Breast epithelium (tissue), 3 donors: Measurements from ENCODE around the gene PSMB2.

Experiments
- POLR2A ChIP-seq: fragments of 450-650 bp; IDR thresholded peaks from one replicate; pipeline ENCODE4 v1.6.1; 2016; ENCODE audit warnings: antibody characterized with exemption, mild to moderate bottlenecking, moderate library complexity
- POLR2AphosphoS5 ChIP-seq, 3 donors: sonication (generic); formaldehyde crosslinking; IDR thresholded peaks; one replicate each; pipeline ENCODE4 v1.6.1; 2017; ENCODE audit warnings: antibody characterized with exemption in 3 of 3
- TF ChIP-seq, protein P1 (sequence below), 3 donors: fragments of 450-650 bp; IDR thresholded peaks; one replicate each; pipeline ENCODE4 v1.5.1; 2016 to 2017; ENCODE audit warnings: antibody characterized with exemption in 3 of 3, mild to moderate bottlenecking in 3 of 3, moderate library complexity in 3 of 3

DNA sequence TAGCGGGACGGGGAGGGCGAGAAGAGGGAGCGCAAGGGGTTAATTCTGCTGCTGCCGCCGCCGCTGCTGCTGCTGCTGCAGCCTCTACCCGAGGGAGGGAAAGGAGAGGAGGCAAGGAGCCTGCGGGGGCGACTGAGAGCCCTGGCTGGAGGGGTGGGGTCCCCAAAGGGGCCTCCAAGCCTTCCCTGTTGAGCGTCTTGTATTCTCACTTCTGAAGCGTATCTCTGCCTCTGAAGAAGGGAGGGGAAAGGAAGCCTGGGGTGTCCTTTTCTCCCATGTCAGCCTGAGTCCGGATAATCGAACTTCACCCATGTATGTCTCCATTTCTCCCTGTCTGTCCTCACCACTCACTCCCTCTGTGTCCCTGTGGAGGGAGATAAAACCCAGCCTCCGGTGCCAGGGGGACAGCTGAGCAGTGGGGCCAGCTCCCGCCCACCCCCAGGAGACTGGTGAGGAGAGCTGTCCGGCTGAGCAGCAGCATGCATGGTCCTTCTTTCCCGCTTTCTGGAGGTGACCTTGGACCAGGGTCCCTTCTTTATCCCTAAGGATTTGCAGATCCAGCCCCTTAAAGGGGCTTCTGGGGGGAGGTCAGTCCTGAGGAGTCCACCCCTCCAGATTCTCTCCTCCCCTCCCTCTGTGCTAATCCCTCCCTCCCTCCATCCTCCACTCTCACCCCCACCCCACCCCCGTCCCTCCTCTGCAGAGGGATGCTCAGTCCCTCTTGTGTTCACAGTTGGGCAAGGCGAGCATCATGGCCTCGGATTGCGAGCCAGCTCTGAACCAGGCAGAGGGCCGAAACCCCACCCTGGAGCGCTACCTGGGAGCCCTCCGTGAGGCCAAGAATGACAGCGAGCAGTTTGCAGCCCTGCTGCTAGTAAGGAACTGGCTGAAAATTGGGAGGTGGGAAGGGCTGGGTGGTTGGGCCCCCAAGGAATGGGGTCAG, 82.7 kb downstream of the PSMB2 start:
- TF ChIP-seq, protein P1, sequence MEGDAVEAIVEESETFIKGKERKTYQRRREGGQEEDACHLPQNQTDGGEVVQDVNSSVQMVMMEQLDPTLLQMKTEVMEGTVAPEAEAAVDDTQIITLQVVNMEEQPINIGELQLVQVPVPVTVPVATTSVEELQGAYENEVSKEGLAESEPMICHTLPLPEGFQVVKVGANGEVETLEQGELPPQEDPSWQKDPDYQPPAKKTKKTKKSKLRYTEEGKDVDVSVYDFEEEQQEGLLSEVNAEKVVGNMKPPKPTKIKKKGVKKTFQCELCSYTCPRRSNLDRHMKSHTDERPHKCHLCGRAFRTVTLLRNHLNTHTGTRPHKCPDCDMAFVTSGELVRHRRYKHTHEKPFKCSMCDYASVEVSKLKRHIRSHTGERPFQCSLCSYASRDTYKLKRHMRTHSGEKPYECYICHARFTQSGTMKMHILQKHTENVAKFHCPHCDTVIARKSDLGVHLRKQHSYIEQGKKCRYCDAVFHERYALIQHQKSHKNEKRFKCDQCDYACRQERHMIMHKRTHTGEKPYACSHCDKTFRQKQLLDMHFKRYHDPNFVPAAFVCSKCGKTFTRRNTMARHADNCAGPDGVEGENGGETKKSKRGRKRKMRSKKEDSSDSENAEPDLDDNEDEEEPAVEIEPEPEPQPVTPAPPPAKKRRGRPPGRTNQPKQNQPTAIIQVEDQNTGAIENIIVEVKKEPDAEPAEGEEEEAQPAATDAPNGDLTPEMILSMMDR (IDR thresholded peaks at IDR 0.05) = no peak
- TF ChIP-seq POLR2AphosphoS5 (IDR thresholded peaks at IDR 0.05) (no peak), POLR2A (no peak)
